Pons (tissue), 1 donor: ENCODE measurements around the gene FHDC1.
A peak's percentile ranks its signal among the peaks of the same experiment; 100 is the strongest.
"Not testable (repeated sequence)": the region's sequence is repeated elsewhere in the genome, so short reads cannot be mapped to it uniquely, and the experiment has no call there.

ENCODE experiments used
- DNase-seq: peaks from one replicate; pipeline ENCODE4 v3.0.0-alpha.2; 2016; ENCODE audit warnings: low spot score

The FHDC1 gene

GRCh38 chr4:152935631-152936445, at the start of gene FHDC1:
Gene FHDC1, plus strand, starts transcription at chr4:152936323. Its CDS starts 6,735 bp downstream, at chr4:152943058.
- DNase-seq, result no peak

- DNase-seq, result no peak
Measured at GRCh38 chr4:152887981-152888380, 48.1 kb upstream of the FHDC1 start.

GRCh38 chr4:152892974-152893373, 43.1 kb upstream of the FHDC1 start:
- DNase-seq, result no peak

GRCh38 chr4:152894673-152895072, 41.5 kb upstream of the FHDC1 start:
- no peak for DNase-seq

GRCh38 chr4:152896811-152897210, 39.3 kb upstream of the FHDC1 start:
- no peak for DNase-seq

- DNase-seq, result not testable (repeated sequence)
Measured at GRCh38 chr4:152898133-152898532, 38.0 kb upstream of the FHDC1 start.

- no peak for DNase-seq
Measured at GRCh38 chr4:152898606-152899005, 37.5 kb upstream of the FHDC1 start.

GRCh38 chr4:152900395-152900794, 35.7 kb upstream of the FHDC1 start:
- no peak for DNase-seq

- peak; percentile 86 for DNase-seq
Measured at GRCh38 chr4:152901205-152901604, 34.9 kb upstream of the FHDC1 start.

- DNase-seq, result no peak
Measured at GRCh38 chr4:152903658-152904057, 32.5 kb upstream of the FHDC1 start.

- no peak for DNase-seq
Measured at GRCh38 chr4:152909901-152910300, 26.2 kb upstream of the FHDC1 start.

GRCh38 chr4:152910521-152910920, 25.6 kb upstream of the FHDC1 start:
- no peak for DNase-seq

GRCh38 chr4:152917543-152918395, 18.4 kb upstream of the FHDC1 start:
- DNase-seq, result no peak

- no peak for DNase-seq
Measured at GRCh38 chr4:152919826-152920225, 16.3 kb upstream of the FHDC1 start.

GRCh38 chr4:152920768-152921167, 15.4 kb upstream of the FHDC1 start:
- DNase-seq, result no peak

GRCh38 chr4:152921284-152921683, 14.8 kb upstream of the FHDC1 start:
- no peak for DNase-seq

GRCh38 chr4:152925851-152926250, 10.3 kb upstream of the FHDC1 start:
- DNase-seq, result no peak

- DNase-seq, result no peak
Measured at GRCh38 chr4:152926959-152927358, 9.2 kb upstream of the FHDC1 start.

- no peak for DNase-seq
Measured at GRCh38 chr4:152927737-152928136, 8.4 kb upstream of the FHDC1 start.

GRCh38 chr4:152928286-152928685, 7.8 kb upstream of the FHDC1 start:
- no peak for DNase-seq

- DNase-seq, result no peak
Measured at GRCh38 chr4:152929888-152930287, 6.2 kb upstream of the FHDC1 start.

- DNase-seq, result no peak
Measured at GRCh38 chr4:152935143-152935542, 980 bp upstream of the FHDC1 start.
